ENCODE data around the gene LYL1. TPM values are rescaled to one million over a fixed set of nuclear protein-coding genes. Genes with fewer than 3 reads are reported as not detected.

LYL1 gene
- total RNA-seq, 1 donor from 2014 or later = 11.7 TPM

- no peak for DNase-seq (ENCODE audit: low spot score)
Measured at GRCh38 chr19:13129384-13129783, 26.7 kb upstream of the LYL1 start.

- no peak for DNase-seq (ENCODE audit: low spot score)
Measured at GRCh38 chr19:13128583-13128982, 25.9 kb upstream of the LYL1 start.

- no peak for DNase-seq (ENCODE audit: low spot score)
Measured at GRCh38 chr19:13127811-13128575, 25.3 kb upstream of the LYL1 start.

GRCh38 chr19:13127051-13127450 is 24.4 kb upstream of the LYL1 start:
- no peak for DNase-seq (ENCODE audit: low spot score)

DNA sequence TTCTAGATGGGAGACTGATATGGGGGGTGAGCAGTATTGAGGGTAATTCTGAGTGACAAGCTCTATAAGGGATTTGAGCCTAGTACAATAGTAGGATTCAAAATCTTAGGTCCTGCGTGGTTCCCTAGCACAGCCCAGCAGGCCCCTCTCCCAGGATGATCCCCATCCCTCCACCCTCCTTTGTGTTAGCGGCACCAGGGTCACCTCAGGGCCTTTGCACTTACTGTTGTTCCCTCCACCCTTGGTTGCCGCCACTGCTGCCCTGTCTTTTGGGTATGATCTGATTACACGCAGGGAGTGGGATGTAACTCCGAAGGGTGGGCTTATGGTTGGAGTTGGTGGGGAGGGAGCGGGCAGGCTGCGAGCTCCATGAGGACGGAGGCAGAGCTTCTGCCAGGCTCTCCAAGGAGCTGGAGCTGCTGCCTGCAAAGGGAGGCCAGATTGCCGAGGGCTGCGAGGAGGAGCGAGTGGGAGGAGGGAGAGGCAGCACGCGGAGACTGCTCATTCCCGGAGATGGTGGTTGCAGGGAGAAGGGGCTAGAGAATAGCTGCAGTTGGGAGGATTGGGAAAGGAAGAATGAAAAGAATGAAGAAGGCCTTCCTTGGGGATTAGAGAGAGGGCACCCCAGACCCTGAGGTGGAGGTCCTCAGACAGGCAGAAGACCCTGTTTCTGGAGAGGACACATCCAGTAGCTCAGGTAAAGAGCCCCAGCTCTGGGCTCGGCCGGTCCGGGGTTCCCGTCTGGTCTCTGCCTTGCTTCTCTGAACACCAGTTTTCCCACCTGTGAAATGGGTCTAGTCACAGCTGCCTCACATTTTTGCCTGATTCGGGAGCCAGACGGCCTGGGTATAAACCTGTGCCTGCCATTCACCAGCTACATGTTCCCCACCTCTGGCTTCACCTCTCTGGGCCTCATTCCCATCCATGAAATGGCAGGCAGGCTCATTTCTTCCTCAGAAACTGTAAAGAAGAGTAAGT is 20.6 kb upstream of the LYL1 start:
- no peak for DNase-seq (ENCODE audit: low spot score)

- DNase-seq (ENCODE audit: low spot score) = no peak
Measured at GRCh38 chr19:13122275-13122878, 19.7 kb upstream of the LYL1 start.

DNA sequence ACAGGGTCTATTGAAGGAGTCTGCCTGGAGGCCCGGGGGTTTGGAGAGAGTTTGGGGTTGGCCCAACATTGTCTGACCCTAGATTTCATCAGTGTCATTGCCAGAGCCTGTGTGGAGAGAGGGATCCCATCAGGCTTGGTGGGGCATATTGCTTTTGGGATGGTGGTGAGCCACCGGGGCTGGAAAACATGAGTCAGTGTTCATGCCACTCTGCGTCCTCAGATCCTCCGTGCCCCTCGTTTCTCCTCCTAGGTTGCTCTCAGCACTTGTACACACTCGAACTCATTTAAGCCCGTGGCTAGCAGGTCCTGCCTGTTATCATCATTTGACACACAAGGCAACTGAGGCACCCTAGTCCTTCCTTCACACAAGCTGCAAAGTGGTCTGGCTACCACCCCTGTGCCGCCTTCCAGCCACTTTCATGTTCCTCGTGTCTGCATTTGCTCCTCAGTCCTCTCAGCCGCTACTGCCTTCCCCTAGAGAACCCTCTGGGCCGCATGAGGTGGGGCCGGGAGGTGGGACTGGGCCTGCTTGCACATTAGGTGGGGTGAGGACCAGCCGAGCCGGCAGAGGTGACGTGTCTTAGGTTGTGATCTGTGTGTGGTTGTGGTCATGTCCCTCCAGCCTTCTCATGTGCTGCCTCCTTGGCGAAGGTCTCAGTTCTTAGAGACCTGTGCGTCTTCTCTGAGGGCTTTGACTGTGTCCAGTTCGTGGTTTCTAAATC is 19.1 kb upstream of the LYL1 start:
- no peak for DNase-seq (ENCODE audit: low spot score)

DNA sequence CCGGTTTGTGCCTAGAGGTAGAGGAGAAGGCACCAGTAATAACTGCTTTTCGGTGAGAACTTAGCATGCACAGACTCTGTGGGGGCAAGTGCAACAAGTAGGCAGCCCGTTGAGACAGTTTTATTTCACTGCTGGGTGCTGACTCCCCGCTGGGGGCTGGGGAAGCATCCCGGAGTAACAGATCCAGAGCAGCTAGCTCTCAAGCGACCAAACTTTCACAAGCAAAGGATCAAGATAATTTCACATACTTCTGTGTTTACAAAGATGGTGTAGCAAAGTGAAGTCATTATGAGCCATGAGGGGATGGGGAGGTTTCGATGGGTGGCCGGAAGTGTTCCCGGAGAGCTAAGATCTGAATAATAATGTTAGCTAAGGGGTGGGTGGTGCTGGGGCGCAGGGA is 18.2 kb upstream of the LYL1 start:
- no peak for DNase-seq (ENCODE audit: low spot score)

- no peak for DNase-seq (ENCODE audit: low spot score)
Measured at GRCh38 chr19:13120031-13120430, 17.4 kb upstream of the LYL1 start.

- DNase-seq (ENCODE audit: low spot score) = no peak
Measured at GRCh38 chr19:13119627-13120026, 17.0 kb upstream of the LYL1 start.

- no peak for DNase-seq (ENCODE audit: low spot score)
Measured at GRCh38 chr19:13118424-13119193, 16.0 kb upstream of the LYL1 start.

GRCh38 chr19:13117772-13118423 is 15.2 kb upstream of the LYL1 start, which contains the start of gene NACC1:
Gene NACC1, plus strand, starts transcription at chr19:13118264. Its CDS starts 16,944 bp downstream, at chr19:13135208.
- peak; percentile 89 for DNase-seq (ENCODE audit: low spot score)

- no peak for DNase-seq (ENCODE audit: low spot score)
Measured at GRCh38 chr19:13117176-13117771, 14.6 kb upstream of the LYL1 start.

- peak; percentile 96 for DNase-seq (ENCODE audit: low spot score)
Measured at GRCh38 chr19:13116282-13117175, 13.9 kb upstream of the LYL1 start, which contains the start of gene TRMT1. Gene TRMT1, minus strand, starts transcription at chr19:13116740. Its CDS starts 341 bp downstream, at chr19:13116399.

- DNase-seq (ENCODE audit: low spot score) = no peak
Measured at GRCh38 chr19:13115936-13116281, 13.3 kb upstream of the LYL1 start.

DNA sequence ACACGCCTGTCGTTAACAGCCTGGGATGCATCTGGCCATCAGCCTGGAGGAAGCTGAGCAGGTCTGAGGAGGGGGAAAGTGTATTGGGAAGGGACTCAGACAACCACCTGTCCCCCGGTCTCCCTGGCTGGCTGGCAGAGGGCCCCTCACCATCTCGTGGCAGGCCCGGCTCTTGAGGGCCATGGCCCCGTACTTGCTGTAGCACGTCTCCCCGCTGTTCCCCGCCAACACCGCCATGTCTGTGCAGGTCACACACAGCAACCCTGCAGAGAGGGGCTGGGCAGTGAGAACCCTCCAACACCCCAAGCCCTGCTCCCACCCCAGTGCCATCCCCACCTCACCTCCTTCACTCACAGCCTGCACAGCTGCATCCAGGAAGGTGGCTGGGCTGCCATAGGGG is 9.9 kb upstream of the LYL1 start:
- no peak for DNase-seq (ENCODE audit: low spot score)

DNA sequence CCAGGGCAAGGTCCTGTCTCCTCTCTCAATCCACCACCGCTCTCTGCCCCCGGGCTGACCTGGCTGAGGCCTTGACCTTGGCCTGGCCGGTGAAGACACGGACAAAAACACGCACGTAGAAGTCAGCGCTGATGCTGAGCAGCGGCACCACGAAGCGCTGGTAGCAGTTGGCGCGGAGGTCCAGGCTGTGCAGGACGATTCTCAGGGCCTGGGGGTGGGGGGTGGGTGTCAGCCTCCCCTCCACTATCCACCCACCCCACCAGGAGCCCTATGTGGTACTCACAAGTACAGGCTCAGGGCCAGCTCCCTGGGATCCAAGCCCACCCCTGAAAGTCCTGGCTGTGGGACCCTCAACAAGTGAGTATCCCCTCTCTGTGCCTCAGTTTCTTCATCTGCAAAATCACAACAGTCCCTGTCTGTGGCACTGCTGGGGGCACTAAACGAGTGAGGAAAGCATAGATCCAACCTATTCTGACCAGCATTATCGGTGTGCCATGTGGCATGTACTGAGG is 7.5 kb upstream of the LYL1 start:
- no peak for DNase-seq (ENCODE audit: low spot score)

- DNase-seq (ENCODE audit: low spot score) = no peak
Measured at GRCh38 chr19:13109361-13110098, 6.9 kb upstream of the LYL1 start.
